ENCODE results near the gene ATXN7L1.

GRCh38 chr7:105653441-105654005 is 222.9 kb downstream of the ATXN7L1 start:
- TF ChIP-seq DNMT1 (CRISPR knock-in tag; IDR thresholded peaks at IDR 0.05) (no peak), FOXK1 (CRISPR knock-in tag; IDR thresholded peaks at IDR 0.05; ENCODE audit: borderline replicate concordance, low read depth) (no peak), MAX (IDR thresholded peaks at IDR 0.05) (no peak), ZBTB4 (CRISPR knock-in tag; IDR thresholded peaks at IDR 0.05; ENCODE audit: borderline replicate concordance) (no peak), EEA1 (CRISPR knock-in tag; IDR thresholded peaks at IDR 0.05; ENCODE audit: borderline replicate concordance) (no peak), IKZF1 (IDR thresholded peaks at IDR 0.05) (no peak), PAF1 (CRISPR knock-in tag; IDR thresholded peaks at IDR 0.05) (no peak), ZSCAN22 (CRISPR knock-in tag; IDR thresholded peaks at IDR 0.05) (no peak), TIGD3 (CRISPR knock-in tag; IDR thresholded peaks at IDR 0.05; ENCODE audit: borderline replicate concordance) (no peak), FIP1L1 (IDR thresholded peaks at IDR 0.05; ENCODE audit: borderline replicate concordance, insufficient read depth, low read depth, low read length) (no peak), ZFP36 (IDR thresholded peaks at IDR 0.05; ENCODE audit: borderline replicate concordance, low read depth, low read length, partially characterized antibody) (no peak)
